DMS 273 (cell line): ENCODE results near the gene GMPR.
A peak's percentile ranks its signal among the peaks of the same experiment; 100 is the strongest.
"Not testable (repeated sequence)": the region's sequence is repeated elsewhere in the genome, so short reads cannot be mapped to it uniquely, and the experiment has no call there.

Experiments
- DNase-seq: peaks from one replicate; lab custom pipeline; 2025; ENCODE audit not compliant: unreplicated experiment; lab: John Stamatoyannopoulos, UW

The GMPR gene

DNA sequence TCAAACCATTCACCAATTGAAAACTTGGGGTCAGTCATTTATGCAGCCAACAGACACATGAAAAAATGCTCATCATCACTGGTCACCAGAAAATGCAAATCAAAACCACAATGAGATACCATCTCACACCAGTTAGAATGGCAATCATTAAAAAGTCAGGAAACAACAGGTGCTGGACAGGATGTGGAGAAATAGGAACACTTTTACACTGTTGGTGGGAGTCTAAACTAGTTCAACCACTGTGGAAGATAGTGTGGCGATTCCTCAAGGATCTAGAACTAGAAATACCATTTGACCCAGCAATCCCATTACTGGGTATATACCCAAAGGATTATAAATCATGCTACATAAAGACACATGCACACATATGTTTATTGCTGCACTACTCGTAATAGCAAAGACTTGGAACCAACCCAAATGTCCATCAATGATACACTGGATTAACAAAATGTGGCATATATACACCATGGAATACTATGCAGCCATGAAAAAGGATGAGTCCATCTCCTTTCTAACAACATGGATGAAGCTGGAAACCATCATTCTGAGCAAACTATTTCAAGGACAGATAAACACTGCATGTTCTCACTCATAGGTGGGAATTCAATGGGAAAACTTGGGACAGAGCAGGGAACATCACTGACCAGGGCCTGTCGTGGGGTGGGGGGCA is 13.2 kb upstream of the GMPR start:
- DNase-seq: not testable (repeated sequence)

DNA sequence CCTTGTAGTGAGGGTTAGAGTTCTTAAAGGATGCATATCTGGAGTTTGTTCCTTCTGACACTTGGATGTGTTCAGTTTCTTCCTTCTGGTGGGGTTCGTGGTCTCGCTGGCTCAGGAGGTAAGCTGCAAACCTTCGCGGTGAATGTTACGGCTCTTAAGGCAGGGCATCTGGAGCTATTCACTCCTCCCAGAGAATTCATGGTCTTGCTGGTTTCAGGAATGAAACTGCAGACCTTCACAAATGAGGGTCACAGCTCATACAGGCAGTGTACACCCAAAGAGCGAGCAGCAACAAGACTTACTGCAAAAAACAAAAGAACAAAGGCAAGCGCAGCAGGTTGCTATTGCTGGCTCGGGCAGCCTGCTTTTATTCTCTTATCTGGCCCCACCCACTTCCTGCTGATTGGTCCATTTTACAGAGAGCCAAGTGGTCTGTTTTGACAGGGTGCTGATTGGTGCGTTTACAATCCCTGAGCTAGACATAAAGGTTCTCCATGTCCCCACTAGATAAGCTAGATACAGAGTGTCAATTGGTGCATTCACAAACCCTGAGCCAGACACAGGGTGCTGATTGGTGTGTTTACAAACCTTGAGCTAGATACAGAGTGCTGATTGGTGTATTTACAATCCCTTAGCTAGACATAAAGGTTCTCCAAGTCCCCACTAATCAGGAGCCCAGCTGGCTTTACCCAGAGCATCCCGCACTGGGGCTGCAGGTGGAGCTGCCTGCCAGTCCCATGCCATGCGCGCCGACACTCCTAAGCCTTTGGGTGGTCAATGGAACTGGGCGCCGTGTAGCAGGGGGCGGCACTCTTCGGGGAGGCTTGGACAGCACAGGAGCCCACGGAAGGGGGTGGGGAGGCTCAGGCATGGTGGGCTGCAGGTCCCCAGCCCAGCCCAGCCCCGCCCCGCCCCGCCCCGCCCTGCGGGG is 12.0 kb upstream of the GMPR start:
- not testable (repeated sequence) for DNase-seq

DNA sequence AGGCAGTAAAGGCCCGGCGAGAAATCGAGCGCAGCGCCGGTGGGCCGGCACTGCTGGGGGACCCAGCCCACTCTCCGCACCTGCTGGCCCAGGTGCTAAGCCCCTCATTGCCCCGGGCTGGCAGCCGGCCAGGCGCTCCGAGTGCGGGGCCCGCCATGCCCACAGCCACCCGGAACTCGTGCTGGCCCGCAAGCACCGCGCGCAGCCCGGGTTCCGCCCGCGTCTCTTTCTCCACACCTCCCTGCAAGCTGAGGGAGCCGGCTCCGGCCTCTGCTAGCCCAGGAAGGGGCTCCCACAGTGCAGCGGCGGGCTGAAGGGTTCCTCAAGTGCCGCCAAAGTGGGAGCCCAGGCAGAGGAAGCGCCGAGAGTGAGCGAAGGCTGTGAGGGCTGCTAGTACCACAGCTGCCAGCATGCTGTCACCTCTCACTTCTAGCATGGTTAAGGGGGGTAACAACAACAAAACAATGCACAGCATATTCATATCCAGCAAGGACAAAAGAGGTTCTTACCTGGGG is 11.3 kb upstream of the GMPR start:
- DNase-seq: no peak

DNA sequence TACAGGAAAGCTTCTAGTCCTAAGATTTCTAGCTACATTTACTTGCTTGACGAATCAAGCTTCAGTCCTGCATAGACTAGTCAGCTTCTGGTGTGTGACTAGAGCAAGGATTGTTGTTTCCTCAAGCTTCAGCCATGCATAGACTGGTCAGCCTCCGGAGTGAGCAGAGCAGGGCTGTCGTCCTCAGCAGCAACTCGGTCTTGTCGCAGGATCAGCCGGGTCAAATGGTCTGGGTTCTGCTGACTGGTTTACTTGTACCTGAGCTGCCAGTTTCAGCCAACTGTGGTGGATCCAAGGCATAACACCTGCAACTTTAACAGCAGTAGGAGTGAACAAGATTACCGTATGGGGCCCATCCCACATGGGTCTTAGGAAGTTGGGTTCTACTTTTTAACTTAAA is 10.8 kb upstream of the GMPR start:
- no peak for DNase-seq

DNA sequence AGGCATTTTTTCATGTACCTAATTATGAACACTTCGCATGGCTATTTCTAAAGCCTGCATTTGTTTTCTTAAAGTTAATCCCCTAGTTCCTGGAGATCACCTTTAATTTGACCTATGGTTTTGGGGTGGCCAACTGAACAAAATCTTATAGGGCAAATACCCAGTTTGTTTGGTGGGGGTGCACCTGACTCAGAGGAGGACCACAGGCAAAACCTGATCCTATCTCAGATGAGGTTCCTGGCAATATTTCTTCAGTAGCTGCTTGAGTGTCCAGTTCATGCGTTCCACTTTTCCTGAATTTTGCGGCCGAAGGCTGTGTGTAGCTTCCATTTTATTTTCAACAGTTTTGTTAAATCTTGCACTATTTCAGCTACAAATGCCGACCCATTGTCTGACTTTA is 10.3 kb upstream of the GMPR start:
- DNase-seq: no peak

DNA sequence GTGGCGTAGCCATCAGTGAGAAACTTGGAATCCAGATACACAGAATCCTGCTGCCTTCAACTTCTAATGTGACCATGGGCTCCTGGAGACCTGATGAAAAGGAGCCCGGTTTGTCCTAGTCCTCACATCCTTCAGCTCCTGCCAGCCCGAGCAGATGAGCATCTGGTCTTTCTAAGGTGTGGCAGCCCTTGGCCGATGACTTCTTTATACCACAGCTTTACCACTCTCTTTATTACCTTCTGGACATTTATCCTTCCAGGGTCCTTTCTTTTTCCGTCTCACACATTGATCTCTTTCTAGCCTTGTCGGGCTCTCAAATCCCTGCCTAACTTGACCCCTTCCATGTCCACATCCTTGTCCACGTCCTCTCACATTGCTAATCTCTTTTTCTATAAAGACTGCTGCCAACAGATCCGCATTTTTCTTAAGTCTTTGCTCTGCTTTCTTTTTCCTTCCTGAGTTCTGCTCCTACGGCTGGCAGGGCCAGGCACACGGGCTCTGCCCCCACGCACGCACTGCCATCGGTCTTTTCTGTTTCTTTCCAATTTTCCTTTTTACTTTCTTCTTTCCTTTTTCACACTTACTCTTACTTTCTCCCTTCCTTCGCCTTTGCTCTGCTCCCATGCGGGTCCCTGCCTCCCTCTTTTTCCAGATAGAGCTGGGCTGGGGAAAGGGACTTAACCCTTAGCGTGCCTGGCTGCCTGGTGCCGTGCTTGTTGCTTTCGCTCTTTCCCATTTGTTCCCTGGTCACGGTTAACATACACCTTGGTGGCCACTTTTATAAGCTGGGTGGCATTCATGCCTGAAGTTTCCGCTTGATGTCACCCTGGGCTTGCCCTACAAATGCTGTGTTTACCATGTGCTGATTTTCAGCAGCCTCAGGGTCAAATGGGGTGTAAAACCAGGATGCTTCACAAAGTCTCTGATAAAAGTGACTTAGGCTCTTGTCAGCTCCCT is 9.4 kb upstream of the GMPR start:
- no peak for DNase-seq

DNA sequence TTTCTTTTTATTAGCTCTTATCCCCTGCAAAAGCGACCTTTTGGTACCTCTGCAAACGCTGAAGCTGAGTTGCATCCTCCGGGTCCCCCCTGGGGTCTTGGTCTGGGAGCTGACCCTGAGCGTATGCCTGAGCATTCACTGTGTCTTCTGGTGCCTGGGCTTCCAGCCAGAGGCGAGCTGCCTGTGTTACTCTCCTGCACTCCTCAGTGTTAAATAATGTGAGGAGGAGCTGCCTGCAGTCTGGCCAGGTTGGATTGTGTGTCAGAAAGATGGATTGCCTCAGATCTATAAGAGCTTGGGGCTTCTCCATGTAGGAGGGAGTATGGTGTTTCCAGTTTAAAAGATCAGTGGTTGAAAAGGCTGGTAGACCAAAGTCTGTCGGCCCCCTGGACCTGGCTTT is 8.7 kb upstream of the GMPR start:
- DNase-seq: peak; percentile 21

DNA sequence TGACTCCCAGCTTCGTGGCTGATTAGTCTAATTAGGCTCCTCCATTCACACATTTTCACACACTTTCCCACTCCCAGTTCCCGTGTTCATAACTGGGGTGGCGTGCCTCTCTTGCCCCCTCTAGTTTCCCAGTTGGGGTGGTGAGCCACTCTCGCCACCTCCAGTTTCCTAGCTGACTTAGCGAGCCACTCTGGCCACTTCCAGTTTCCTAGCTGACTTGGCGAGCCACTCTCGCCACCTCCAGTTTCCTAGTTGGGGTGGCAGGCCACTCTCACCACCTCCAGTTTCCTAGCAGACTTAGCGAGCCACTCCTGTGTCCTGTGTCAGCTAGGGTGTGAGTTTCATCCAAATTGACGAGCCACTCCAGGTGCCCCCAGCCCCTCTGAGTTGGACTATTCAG is 7.4 kb upstream of the GMPR start:
- DNase-seq: no peak

DNA sequence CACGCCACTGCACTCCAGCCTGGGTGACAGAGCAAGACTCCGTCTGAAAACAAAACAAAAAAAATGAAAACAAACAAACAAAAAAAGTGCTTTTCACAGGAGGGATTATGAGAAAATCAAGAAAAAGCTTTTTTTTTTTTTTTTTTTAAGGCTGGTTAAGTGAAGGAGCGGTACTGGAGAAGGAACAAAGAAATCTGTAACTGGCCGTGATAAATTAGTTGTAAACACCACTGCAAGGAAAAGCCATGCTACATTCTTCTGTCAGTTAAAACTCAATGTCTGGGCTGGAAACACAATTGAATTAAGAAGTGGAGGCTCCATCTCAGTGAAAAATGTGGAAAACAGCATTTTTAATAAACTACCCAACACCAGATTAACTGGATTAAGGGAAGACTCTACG is 6.3 kb upstream of the GMPR start:
- DNase-seq: no peak

DNA sequence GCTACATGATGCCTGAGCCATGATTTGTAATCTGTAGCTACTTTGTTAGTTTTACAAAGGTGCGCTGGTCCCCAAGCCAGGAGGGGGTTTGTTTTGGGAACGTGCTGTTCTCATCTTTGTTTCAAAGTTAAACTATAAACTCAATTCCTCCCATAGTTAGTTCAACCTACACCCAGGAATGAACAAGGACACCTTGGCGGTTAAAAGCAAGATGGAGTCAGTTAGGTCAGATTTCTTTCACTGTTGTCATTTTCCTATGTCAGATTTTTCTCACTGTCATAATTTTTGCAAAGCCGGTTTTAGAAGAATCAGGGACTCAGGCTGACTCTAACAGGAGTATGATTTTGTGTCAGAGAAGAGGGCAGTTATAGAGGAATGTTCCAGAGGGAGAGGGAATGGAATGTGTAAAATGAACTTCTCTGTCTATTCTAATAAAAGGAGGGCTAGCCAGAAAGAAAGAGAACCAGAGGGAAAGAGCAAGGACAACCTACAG is 2.3 kb upstream of the GMPR start:
- DNase-seq: no peak

DNA sequence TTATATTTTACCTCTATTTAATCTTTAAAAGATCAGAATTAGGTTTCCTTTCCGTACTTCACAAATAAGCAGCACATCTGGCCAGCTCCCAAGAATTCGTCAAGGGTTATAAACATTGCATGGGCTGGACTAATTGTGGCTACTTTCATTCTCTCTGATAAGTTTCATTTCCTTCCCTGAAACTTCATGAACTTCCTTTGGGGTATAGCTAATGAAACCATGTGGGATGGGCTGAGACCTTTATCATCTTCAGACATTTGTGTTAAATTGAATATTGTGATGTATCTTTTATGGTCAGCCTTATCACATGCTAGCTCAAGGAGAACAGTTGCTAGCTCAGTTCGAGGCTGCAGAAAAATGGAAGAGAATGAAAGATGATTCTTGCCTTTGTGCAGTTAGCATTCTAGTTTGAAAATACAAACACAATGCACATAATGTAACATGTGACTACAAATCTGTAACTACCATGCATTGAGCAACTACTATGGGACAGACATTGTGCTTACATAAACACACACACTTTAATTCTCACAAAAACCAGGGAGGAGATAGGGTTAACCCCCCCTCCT is 1.7 kb upstream of the GMPR start:
- peak; percentile 41 for DNase-seq

DNA sequence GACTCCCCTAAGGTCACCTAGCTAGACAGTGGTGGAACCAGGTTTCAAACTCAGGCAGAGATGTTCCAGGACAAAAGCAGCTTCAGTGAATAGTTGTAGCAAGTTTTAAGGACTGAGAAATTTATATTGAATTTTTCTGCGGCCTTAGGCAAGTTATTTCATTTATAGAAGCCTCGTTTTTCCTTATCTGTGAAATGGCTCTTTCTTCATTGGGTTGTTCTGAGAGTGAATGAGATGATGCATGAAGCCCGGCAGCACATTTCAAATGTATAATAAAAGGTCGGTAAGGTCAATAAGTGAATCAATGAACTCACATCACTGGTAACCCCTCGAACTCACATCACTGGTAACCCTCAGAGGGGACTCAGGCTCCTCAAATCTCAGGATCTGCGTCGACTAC is 1.1 kb upstream of the GMPR start:
- DNase-seq: no peak

DNA sequence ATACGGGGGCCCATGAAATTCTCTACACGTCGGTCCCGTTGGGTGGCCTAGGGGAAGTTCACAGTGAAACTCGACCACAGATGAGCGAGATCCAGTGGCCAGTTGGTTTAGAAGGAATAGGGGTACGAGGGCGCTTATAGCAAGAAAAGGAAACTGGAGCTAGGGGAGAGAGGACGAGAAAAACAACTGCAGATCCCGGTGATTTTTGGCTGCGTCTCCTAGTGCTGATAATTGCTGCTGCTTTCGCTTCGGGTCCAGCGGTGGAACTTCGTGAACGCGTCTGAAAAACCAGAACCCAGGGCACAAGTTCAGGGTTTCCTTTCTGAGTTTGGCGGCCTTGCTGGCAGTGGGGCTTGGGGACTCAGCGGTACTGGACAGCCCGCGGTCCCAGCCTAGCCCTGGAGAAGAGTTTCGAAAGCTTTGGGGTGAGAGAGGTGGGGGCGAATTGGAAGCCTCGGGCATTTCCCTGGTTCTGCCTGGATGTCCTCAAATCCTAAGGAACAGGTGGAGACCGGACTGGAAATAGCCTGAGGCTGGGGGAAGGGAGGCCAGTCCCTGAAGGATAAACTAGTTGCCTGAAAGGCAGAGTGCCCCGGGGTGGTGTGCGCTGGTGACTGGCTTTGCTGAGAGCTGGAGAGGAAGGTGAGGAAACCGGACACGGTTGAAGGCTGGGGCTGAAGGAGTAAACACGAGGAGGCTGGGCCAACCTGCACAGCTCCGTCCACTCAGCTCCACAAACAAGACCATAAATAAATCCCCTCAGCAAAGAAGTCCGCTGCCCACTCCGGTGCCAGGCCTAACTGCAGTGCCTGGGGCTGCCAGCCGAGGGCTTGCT is 793 bp downstream of the GMPR start:
- DNase-seq: peak; percentile 84

DNA sequence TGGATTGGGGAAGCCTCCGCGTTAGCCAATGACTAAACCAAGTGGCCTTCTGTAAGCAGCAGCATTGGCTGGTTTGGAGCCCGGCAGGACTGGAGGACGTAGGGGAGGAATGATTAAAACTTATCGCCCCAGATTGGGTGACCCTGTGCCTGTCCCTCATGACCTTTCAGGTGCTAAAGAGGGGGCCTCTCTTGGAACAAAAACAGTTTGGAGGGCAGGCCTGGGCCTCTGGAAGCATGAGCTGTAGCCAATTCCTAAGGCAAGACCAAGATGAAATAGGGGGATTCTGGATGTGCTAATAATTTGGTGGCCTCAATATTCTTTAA is 1.4 kb downstream of the GMPR start:
- no peak for DNase-seq

DNA sequence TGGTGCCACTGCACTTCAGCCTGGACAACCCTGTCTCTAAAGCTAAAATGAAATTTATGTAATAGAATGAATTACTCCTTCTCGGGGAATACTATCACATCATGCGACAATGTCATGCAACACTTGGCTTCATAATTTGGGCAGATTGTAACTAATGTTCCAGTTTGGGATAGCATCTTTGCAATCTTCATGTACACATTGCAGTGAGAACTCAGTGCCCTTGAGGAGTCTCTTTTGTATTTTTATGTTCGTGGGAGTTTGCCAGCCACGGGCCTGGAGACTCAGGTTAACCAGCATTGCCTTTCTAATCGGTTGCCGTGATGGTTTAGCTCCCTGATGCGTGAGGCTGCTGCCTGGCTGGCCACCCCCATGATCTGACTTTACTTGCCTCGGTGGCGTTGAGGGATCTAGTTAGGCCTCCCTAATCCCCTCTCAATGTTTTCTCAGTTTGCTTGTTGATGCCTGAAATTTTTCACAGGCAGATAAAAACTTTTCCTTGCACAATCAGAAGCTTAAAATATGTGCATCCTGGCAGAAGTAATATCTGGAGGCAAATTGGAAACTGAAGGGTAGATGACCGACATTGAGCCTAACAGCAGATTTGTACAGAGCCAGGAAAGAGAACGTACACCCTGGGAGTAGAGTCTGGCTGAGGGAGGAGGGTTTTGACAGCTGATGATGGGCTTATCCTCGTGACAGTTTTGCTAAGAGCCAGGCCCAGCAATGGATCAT is 2.4 kb downstream of the GMPR start:
- no peak for DNase-seq

DNA sequence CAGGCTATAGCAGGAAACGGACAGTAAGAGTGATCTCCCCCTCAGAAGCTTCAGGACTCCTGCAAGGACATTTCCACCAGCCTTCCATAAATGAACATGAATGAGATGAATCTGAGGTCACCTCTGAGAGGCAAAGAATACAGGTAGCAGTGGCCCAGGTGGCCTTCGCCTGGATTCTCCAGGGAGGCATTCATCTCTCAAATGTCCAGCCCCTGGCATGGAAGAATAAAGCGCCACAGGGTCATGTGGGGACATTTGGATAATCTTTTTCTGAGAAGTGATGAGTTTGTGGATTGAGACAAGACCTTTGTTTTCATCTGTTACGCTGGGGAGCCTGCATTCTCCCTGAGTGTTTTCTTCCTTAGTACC is 2.9 kb downstream of the GMPR start:
- no peak for DNase-seq

DNA sequence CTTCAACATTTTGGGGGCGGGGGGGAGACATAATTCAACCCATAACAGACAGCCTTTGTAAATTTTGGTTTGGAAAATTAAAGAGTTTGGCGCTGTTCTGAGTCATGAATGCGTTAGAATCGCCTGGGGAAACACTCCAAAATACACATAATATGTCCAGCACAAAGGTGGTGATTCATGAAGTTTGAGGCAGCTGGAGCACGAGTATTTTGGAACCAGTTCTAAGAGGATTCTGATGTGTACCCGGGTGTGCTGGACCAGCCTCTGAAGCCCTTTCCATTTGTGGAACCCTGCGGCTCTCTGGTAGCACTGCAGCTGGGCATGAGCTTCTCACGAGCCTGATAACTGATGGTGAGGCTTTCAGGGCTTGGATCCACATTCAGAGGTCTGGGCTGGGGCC is 4.7 kb downstream of the GMPR start:
- DNase-seq: peak; percentile 27

DNA sequence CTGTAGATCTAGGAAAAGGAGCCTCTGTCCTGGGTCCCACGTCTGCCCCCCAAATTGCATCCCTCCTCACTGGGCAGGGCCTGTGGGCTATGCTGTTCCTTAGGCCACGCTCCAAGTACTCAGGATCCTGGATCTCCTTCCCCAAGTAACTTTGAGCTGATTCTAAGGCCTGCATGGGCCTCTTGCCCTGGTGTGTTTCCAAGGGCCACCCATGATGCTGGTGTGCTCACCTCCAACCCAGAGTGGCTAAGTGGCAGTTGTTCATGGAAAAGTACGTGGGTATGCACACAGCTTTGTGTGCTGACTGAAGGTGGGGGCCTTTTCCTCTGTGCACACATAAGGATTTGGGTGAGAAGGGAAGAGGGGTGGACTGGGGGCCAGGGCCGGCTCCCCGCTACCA is 5.3 kb downstream of the GMPR start:
- no peak for DNase-seq

DNA sequence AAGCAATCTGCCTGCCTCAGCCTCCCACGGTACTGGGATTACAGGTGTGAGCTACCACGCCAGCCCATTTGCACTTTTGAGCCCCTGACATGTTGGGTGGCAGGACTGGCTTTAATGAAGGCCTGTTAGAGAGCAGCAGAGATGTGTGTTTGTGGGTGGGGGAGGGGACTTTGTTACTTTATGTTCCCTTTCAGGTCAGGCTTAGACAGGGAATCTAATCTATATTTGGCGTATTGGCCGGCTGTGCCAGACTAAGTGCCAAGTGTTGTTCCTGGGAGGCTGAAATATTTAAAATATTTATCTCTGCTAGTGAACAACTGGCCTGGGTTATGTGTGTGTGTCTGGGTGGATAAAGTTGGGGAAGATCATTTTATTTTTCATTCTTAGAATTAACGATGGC is 6.1 kb downstream of the GMPR start:
- DNase-seq: peak; percentile 17
